Measurements from ENCODE around the gene OR6F1.
A peak's percentile ranks its signal among the peaks of the same experiment; 100 is the strongest.
"Not testable (repeated sequence)": the region's sequence is repeated elsewhere in the genome, so short reads cannot be mapped to it uniquely, and the experiment has no call there.

OR6F1 gene

GRCh38 chr1:247746391-247746935, 30.0 kb upstream of the OR6F1 start:
- Histone ChIP-seq H3K27ac (no peak overlapping the region), H3K36me3 (replicated peaks) (no peaks in the 10 kb centered on the region), H3K4me3 (ENCODE audit: low read depth, low read length) (no peak overlapping the region), H3K27me3 (replicated peaks) (no peaks in the 10 kb centered on the region)
- DNase-seq = no peak
- TF ChIP-seq CTCF (IDR thresholded peaks at IDR 0.05; ENCODE audit: low read depth, low read length, missing control alignments) = no peak
- in situ Hi-C loops (cut with HindIII; ENCODE audit: low pct_ligation_motif_present, low sequenced_read_pairs) = no loop called here

GRCh38 chr1:247742215-247742760, 25.8 kb upstream of the OR6F1 start:
- in situ Hi-C loops (cut with HindIII; ENCODE audit: low pct_ligation_motif_present, low sequenced_read_pairs); H3K36me3 ChIP-seq (replicated peaks); H3K4me3 ChIP-seq (ENCODE audit: low read depth, low read length); H3K27ac ChIP-seq; H3K27me3 ChIP-seq (replicated peaks): not testable (repeated sequence)
- peak; percentile 35 for DNase-seq

- TF ChIP-seq CTCF (IDR thresholded peaks at IDR 0.05; ENCODE audit: low read depth, low read length, missing control alignments) = no peak
- in situ Hi-C loops (cut with HindIII; ENCODE audit: low pct_ligation_motif_present, low sequenced_read_pairs) = no loop called here
- DNase-seq = no peak
- Histone ChIP-seq H3K27me3 (replicated peaks) (no peaks in the 10 kb centered on the region), H3K27ac (no peak overlapping the region), H3K4me3 (ENCODE audit: low read depth, low read length) (no peak overlapping the region), H3K36me3 (replicated peaks) (no peaks in the 10 kb centered on the region)
Measured at GRCh38 chr1:247741756-247742155, 25.3 kb upstream of the OR6F1 start.

- DNase-seq = no peak
- Histone ChIP-seq H3K27me3 (replicated peaks) (no peaks in the 10 kb centered on the region), H3K36me3 (replicated peaks) (no peaks in the 10 kb centered on the region), H3K27ac (no peak overlapping the region), H3K4me3 (ENCODE audit: low read depth, low read length) (no peak overlapping the region)
- TF ChIP-seq CTCF (IDR thresholded peaks at IDR 0.05; ENCODE audit: low read depth, low read length, missing control alignments) = no peak
- in situ Hi-C loops (cut with HindIII; ENCODE audit: low pct_ligation_motif_present, low sequenced_read_pairs) = no loop called here
Measured at GRCh38 chr1:247740721-247741120, 24.3 kb upstream of the OR6F1 start.

GRCh38 chr1:247738315-247738714, 21.9 kb upstream of the OR6F1 start, which contains the start of gene OR14K1:
TSS of gene OR14K1 (plus strand) at chr1:247738615. CDS start at chr1:247738615, 0 bp downstream.
- H3K4me3 ChIP-seq (ENCODE audit: low read depth, low read length) = no peak within 1 kb of the TSS
- H3K36me3 ChIP-seq (replicated peaks) = no peaks in the 10 kb centered on the region
- TF ChIP-seq CTCF (IDR thresholded peaks at IDR 0.05; ENCODE audit: low read depth, low read length, missing control alignments) = no peak
- no peak for DNase-seq
- in situ Hi-C loops (cut with HindIII; ENCODE audit: low pct_ligation_motif_present, low sequenced_read_pairs) = no loop called here
- no peaks in the 10 kb centered on the region for H3K27me3 ChIP-seq (replicated peaks)
- no peak within 1 kb of the TSS for H3K27ac ChIP-seq

- no peak overlapping the region for H3K4me3 ChIP-seq (ENCODE audit: low read depth, low read length)
- H3K36me3 ChIP-seq (replicated peaks) = no peaks in the 10 kb centered on the region
- TF ChIP-seq CTCF (IDR thresholded peaks at IDR 0.05; ENCODE audit: low read depth, low read length, missing control alignments) = no peak
- in situ Hi-C loops (cut with HindIII; ENCODE audit: low pct_ligation_motif_present, low sequenced_read_pairs) = no loop called here
- H3K27me3 ChIP-seq (replicated peaks) = no peaks in the 10 kb centered on the region
- H3K27ac ChIP-seq = no peak overlapping the region
- DNase-seq = no peak
Measured at GRCh38 chr1:247721222-247721621, 4.8 kb upstream of the OR6F1 start.

All from brain microvascular endothelial cell (primary cell).